PC-9 (cell line): ENCODE measurements around the gene ARGLU1. TPM values are rescaled to one million over a fixed set of nuclear protein-coding genes. Genes with fewer than 3 reads are reported as not detected.

ENCODE experiments used
- BruUV-seq: library from RNA; stranded (reverse); fragments of 400-500 nt; replicated peaks from 2 replicates; lab custom pipeline; 2021; lab: Mats Ljungman, UMichigan
- CTCF ChIA-PET: fragments of 300-600 bp; sonication (Branson Sonifier 250); formaldehyde crosslinking; loops from one replicate; lab custom pipeline; 2022; ENCODE audit warnings: antibody characterized with exemption; lab: Charles Lee
- POLR2A ChIA-PET: fragments of 300-600 bp; sonication (Branson Sonifier 250); formaldehyde crosslinking; loops from one replicate; lab custom pipeline; 2022; ENCODE audit warnings: antibody characterized with exemption; ENCODE audit not compliant: unreplicated experiment; lab: Charles Lee
- DNase-seq, 2 experiments: peaks; one replicate each; pipeline versions ENCODE4 v3.0.0 to v3.0.0-alpha.2; 2015 to 2022; ENCODE audit warnings: mixed read lengths in 1 of 2
- H2AFZ ChIP-seq: fragments of 200-600 bp; sonication (generic); 2 replicates; pipeline ENCODE4 v1.8.1; 2017; ENCODE audit warnings: antibody characterized with exemption
- H3F3A ChIP-seq: fragments of 200-600 bp; sonication (generic); 2 replicates; pipeline ENCODE4 v1.8.1; 2017; ENCODE audit warnings: antibody characterized with exemption, mild to moderate bottlenecking, low read depth; ENCODE audit not compliant: insufficient read depth
- H3K27ac ChIP-seq: fragments of 200-600 bp; sonication (generic); 2 replicates; pipeline ENCODE4 v1.6.1; 2016; ENCODE audit warnings: mixed run types
- H3K27me3 ChIP-seq: fragments of 200-600 bp; sonication (generic); 2 replicates; pipeline ENCODE4 v1.6.1; 2016; ENCODE audit warnings: low read depth, mixed run types; ENCODE audit not compliant: insufficient read depth
- H3K36me3 ChIP-seq: fragments of 200-600 bp; sonication (generic); 2 replicates; pipeline ENCODE4 v1.6.1; 2016; ENCODE audit warnings: low read depth, mixed run types
- H3K4me1 ChIP-seq: fragments of 200-600 bp; sonication (generic); replicated peaks from 2 replicates; pipeline ENCODE4 v1.6.1; 2016; ENCODE audit warnings: mixed run types; ENCODE audit not compliant: insufficient read depth
- H3K4me2 ChIP-seq: fragments of 200-600 bp; sonication (generic); 2 replicates; pipeline ENCODE4 v1.6.1; 2017; ENCODE audit warnings: mixed run types
- H3K4me3 ChIP-seq: fragments of 200-600 bp; sonication (generic); 2 replicates; pipeline ENCODE4 v1.6.1; 2016; ENCODE audit warnings: mixed run types
- H3K79me2 ChIP-seq: fragments of 200-600 bp; sonication (generic); 2 replicates; pipeline ENCODE4 v1.6.1; 2017; ENCODE audit warnings: low read depth, mixed run types
- H3K9me2 ChIP-seq: fragments of 200-600 bp; sonication (generic); 2 replicates; pipeline ENCODE4 v1.8.1; 2017; ENCODE audit warnings: mild to moderate bottlenecking; ENCODE audit not compliant: insufficient read depth
- H3K9me3 ChIP-seq: fragments of 200-600 bp; sonication (generic); 2 replicates; pipeline ENCODE4 v1.8.1; 2016; ENCODE audit warnings: low read depth; ENCODE audit not compliant: insufficient read depth
- H4K20me1 ChIP-seq: fragments of 200-600 bp; sonication (generic); 2 replicates; pipeline ENCODE4 v1.8.1; 2017; ENCODE audit not compliant: insufficient read depth
- EZH2 ChIP-seq: fragments of 200-600 bp; sonication (generic); IDR thresholded peaks from 2 replicates; pipeline ENCODE4 v1.8.0; 2017; ENCODE audit warnings: antibody characterized with exemption, low read depth
- intact Hi-C: fragments of 100-400 bp; cut with micrococcal nuclease; formaldehyde crosslinking; loops from one replicate; pipeline ENCODE4 v1.10.0; 2022; ENCODE audit not compliant: unreplicated experiment
- total RNA-seq: library from RNA; stranded (reverse); gene quantifications from 2 replicates; pipeline ENCODE4 v1.2.3, GENCODE V29; 2021
- TF ChIP-seq, protein P1 (sequence below): fragments of 200-600 bp; sonication (generic); conservative IDR thresholded peaks from 2 replicates; pipeline ENCODE4 v1.6.1; 2017; ENCODE audit warnings: mixed run types, antibody characterized with exemption, mild to moderate bottlenecking, moderate library complexity

Gene ARGLU1
- total RNA-seq, 1 experiment from 2014 or later, result 89.2 TPM

DNA sequence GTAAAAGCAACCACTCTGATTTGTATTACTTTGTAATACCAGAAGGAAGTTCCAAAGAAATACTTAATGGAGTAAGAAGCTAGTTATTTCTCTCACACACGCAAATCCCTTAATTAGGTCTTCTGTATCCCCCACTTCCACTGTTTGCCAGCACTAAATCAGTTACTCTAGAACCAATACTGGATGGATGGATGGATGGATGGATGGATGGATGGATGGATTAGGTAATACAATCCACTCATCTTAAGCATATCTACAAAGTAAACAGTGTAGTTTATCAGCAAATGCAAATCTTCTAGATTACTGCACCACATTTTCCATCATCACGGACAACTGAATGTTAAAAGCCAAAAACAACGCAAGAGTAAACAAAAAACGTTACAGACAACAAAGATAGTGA lies 27.3 kb downstream of the ARGLU1 start:
- no peaks in the 10 kb centered on the region for H3K9me2 ChIP-seq
- no peak overlapping the region for H3K4me3 ChIP-seq
- peaks cover 7% of the 10 kb centered on the region for H3K79me2 ChIP-seq
- ChIA-PET CTCF (no interaction called here), POLR2A (interaction anchor here (0.6 kb wide), 1 partner anchor 263 kb away, joined by 3 read pairs; no protein-coding TSS in a partner anchor)
- peaks cover 24% of the 10 kb centered on the region for H3K36me3 ChIP-seq
- peaks cover 37% of the 10 kb centered on the region for H3F3A ChIP-seq
- no peaks in the 10 kb centered on the region for H3K4me1 ChIP-seq
- H3K9me3 ChIP-seq, result no peaks in the 10 kb centered on the region
- H3K27me3 ChIP-seq, result no peaks in the 10 kb centered on the region
- no peak overlapping the region for H3K4me2 ChIP-seq
- no peak for DNase-seq
- H3K27ac ChIP-seq, result no peak overlapping the region
- TF ChIP-seq EZH2, result no peak
- TF ChIP-seq, protein P1, sequence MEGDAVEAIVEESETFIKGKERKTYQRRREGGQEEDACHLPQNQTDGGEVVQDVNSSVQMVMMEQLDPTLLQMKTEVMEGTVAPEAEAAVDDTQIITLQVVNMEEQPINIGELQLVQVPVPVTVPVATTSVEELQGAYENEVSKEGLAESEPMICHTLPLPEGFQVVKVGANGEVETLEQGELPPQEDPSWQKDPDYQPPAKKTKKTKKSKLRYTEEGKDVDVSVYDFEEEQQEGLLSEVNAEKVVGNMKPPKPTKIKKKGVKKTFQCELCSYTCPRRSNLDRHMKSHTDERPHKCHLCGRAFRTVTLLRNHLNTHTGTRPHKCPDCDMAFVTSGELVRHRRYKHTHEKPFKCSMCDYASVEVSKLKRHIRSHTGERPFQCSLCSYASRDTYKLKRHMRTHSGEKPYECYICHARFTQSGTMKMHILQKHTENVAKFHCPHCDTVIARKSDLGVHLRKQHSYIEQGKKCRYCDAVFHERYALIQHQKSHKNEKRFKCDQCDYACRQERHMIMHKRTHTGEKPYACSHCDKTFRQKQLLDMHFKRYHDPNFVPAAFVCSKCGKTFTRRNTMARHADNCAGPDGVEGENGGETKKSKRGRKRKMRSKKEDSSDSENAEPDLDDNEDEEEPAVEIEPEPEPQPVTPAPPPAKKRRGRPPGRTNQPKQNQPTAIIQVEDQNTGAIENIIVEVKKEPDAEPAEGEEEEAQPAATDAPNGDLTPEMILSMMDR, result no peak
- intact Hi-C loops, result no loop called here
- no TSS peak for BruUV-seq
- peaks cover 17% of the 10 kb centered on the region for H4K20me1 ChIP-seq
- no peak overlapping the region for H2AFZ ChIP-seq

DNA sequence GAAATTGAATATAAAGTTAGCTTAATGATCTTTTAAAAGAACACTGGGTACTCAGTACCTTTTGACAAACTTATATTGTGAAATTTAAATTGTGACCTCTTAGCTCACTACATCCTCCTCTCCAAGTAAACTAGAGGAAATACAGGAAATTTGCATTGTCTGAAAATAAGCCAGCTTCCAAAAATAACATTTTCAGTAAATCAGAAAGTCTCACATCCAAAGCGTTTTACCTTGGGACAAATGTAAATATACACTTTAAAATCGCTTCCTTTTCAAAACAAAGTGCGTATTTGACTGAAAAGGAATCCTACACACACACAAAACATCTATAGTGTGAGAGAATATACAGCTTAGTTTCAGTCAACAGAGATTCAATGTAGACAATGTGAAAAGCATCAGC lies 30.4 kb downstream of the ARGLU1 start:
- ChIA-PET CTCF (no interaction called here), POLR2A (no interaction called here)
- no TSS peak for BruUV-seq

DNA sequence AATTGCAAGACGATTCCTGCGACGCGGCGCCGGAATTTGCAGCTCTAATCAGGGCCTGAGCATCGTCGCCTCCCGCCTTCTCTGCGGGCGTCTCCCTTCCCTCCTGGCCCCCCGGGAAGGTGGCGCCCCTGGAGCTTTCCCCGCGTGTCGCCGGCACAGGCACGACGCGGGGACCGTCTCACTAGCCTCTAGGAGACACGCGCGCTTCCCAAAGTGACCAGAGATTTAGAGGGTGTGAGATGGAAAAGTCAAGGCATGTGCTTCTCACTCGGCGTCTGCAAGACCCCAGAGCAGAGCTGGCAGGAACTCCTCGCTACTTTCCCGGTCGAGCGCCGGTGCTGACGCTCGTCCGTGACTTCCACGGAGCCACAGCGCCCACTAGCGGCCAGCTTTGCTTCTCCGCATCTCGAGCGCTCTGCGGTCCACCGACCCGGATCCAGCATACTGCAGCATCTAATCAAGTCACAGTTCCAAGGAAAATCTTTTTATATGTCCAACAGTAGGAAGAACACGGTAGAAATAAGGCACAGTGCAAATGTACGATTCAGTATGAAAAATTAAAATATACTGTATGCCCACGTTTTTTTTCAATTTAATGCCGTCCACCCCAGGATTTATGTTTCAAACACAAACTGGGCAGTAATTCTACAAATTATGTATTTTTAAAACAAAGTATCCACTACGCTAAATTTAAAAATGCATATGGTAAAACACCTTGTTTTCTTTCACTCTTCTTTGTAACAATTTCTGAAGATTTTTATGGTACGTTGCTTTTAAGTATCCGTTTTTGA lies 31.5 kb downstream of the ARGLU1 start:
- intact Hi-C loops, result loop anchor here (1.0 to 10.0 kb wide), 4 partner anchors 382 to 722 kb away; no protein-coding TSS in a partner anchor
- TF ChIP-seq, protein P1, result peak; percentile 97
- no peak for TF ChIP-seq EZH2
- Histone ChIP-seq H3F3A (peaks cover 35% of the 10 kb centered on the region), H3K9me2 (no peaks in the 10 kb centered on the region), H3K9me3 (no peaks in the 10 kb centered on the region), H3K79me2 (peaks cover 33% of the 10 kb centered on the region), H2AFZ (peak overlapping the region; percentile 88), H3K4me2 (peak overlapping the region; percentile 99), H3K4me3 (peak overlapping the region; percentile 72), H3K36me3 (peaks cover 11% of the 10 kb centered on the region; the same call in 1 of the 2 replicates), H3K27me3 (no peaks in the 10 kb centered on the region), H3K27ac (peak overlapping the region; percentile 58), H3K4me1 (peaks cover 9% of the 10 kb centered on the region), H4K20me1 (no peaks in the 10 kb centered on the region; the same call in none of the 2 replicates)
- no TSS peak for BruUV-seq
- CTCF ChIA-PET, result interaction anchor here (1.3 kb wide), 1 partner anchor 1965 kb away, joined by 5 read pairs; no protein-coding TSS in a partner anchor
- POLR2A ChIA-PET, result interaction anchor here (0.6 kb wide), 2 partner anchors 24 to 29 kb away, joined by 3 to 6 read pairs; no protein-coding TSS in a partner anchor
- peak; percentile 70 to 79 for DNase-seq

More for the DNA sequence above, 30.4 kb downstream of the ARGLU1 start:
- no peak overlapping the region for H3K4me2 ChIP-seq
- no peaks in the 10 kb centered on the region for H3K4me1 ChIP-seq
- H4K20me1 ChIP-seq, result no peaks in the 10 kb centered on the region; the same call in none of the 2 replicates
- no peaks in the 10 kb centered on the region for H3K27me3 ChIP-seq
- no peak overlapping the region for H3K4me3 ChIP-seq
- peaks cover 19% of the 10 kb centered on the region for H3K36me3 ChIP-seq
- DNase-seq, result no peak
- no peaks in the 10 kb centered on the region for H3K9me3 ChIP-seq
- H2AFZ ChIP-seq, result no peak overlapping the region
- peaks cover 45% of the 10 kb centered on the region for H3F3A ChIP-seq
- intact Hi-C loops, result loop anchor here (5.0 to 10.0 kb wide), 2 partner anchors 605 to 723 kb away; no protein-coding TSS in a partner anchor
- no peak overlapping the region for H3K27ac ChIP-seq
- peaks cover 22% of the 10 kb centered on the region for H3K79me2 ChIP-seq
- TF ChIP-seq, protein P1, result no peak
- TF ChIP-seq EZH2, result no peak
- no peaks in the 10 kb centered on the region for H3K9me2 ChIP-seq
